ENCODE results near the gene IL20RA.

IL20RA gene

DNA sequence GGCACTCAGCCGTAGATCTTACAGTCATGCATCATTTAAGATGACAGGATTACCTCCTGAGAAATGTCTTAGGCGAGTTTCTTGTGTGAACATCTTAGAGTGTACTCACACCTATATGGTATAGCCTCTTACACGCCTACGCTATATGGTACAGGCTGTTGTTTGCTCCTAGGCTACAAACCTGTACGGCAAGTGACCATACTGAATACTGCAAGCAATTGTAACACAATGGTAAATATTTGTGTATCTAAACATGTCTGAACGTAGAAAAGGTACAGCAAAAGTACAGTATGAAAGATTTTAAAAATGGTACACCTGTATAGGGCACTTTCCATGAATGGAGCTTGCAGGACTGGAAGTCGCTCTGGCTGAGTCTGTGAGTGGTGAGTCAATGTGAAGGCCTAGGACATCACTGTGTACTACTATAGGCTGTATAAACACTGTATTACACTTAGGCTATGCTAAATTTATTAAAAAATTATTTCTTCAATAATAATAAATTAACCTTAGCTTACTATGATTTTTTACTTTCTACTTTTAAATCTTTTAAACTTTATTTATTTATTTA is 541 bp upstream of the IL20RA start:
- no peak for DNase-seq (ENCODE audit: low read depth)

DNA sequence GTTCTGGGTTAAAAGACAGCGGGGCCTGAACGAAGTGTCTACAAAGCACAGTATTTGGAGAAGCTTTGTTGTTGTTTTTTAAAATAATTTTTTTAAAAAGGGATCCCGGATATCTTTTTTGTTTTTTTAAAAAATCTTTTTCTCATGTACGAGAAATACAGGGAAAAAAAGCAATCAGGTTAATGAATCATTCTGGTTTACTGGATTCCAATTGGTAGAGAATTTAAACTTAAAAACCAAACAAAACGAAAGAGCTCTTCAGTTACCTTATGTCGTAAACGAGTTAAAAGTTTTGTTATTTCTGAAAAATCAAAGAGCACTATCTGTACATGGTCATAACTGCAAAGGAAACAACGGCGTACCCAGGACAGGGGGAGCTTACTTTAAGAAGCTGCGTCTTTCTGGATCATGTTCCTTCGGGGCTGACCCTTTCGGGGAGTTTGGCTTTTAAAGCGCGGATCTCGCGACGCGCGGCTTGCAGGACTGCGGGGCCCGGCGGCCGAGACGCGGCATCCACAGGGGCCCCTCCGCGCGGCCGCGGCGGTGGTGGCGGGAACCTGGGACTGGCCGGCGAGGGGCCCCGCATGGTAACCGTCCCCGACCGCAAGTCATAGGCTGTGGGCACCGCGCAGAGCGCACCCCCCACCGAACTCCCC is 927 bp downstream of the IL20RA start:
- no peak for DNase-seq (ENCODE audit: low read depth)

DNA sequence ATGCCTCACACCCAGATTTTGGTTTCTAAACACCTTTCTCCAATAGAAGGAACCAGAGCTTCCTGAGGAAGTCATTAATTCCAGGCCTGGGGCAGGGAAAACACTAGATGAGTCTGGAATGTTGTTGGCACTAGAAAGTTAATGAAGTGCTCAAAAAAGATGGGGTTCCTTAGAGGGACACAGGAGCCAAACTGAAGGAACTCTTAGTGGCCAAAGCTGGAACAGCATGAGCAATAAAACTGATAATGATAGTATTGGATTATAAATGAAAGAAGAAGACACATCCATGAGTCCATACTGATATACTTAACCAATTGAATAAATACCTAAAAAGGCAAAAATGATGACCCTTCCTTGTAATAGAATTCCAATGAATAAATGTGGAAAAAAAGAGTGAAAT is 4.4 kb downstream of the IL20RA start:
- DNase-seq (ENCODE audit: low read depth) = no peak

DNA sequence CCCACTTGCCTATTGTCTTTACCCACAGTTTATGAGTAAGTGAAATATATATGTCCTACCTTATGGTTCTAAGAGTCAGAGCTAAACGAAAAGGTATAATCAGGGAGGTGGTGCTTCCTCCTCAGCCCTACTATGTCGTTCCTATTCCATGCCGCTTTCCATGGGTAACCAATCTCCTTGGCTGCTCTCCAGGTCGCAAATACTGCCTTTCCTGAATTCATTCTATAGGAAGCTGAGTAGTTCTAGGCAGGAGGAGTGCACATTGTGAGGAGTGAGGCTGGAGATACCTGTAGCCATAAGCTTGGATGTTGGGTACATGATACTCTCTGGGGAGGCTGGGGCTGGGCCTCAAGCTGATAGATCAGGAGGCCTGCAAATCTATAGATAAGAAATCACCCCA is 5.8 kb downstream of the IL20RA start:
- no peak for DNase-seq (ENCODE audit: low read depth)

DNA sequence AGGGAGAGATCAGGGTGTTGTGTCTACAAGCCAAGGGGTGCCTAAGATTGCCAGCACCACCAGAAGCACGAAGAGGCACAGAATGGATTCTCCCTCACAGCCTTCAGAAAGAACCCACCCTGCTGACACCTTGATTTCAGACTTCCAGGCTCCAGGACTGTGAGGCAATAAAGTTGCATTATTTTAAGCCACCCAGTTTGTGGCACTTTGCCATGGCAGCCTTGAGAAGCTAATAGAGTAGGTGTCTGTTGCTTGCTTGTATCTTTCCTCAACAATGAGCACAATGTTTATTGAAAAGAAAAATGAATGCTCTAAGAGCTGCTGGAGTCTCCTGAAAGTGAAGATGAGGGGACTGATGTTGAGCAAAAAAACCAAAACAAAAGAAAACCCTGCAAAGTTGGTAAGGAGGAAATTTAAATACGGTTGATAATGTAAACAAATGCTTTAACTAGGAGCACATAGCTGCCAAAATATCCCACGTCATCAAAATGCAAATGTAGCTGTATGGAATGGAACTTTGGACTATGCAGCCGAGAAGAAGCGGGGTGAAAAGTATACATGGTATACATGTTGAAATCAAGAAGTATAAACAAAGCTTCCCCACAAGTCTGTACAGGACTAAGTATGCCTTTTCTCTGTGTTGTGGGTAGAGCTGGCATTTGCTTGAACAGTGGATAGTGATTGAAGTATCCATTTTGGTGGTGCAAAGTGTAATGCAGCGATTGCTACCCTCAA is 8.0 kb downstream of the IL20RA start:
- DNase-seq (ENCODE audit: low read depth) = no peak

DNA sequence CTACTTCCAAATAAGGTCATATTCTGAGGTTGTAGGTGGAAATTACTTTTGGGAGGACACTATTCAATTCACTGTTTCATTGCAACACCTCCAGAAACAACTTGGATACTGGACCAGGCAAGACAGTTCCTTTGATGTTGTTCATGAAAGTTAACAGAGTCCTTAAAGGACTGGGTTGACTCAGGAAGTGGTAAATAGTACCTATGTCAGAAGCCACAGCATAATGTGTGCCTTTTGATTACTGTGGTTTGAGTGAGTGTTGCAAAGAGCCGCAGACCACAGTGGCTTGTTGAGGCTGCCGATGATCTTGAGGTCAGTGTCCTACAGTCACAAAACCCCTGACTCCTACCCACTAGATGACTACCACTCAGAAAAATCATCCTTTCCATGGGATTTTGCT is 10.9 kb downstream of the IL20RA start:
- DNase-seq (ENCODE audit: low read depth) = no peak

DNA sequence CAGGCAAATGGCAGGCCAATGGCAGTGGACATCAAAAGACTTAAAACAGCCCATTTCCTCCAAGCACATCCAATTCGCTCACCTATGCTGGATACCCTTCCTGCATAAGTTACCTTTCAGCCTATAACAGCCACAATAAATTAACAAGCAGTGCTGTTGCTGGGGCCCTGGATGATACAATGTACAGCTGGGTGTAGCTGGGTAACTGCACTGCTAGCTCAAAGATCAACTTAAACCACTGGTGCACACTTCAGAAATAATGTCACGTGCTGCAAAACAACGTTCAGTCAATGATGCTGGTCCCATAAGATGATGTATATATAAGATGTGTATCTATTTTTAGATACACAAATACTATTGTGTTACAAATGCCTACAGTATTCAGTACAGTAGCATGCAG is 13.6 kb downstream of the IL20RA start:
- DNase-seq (ENCODE audit: low read depth) = no peak

DNA sequence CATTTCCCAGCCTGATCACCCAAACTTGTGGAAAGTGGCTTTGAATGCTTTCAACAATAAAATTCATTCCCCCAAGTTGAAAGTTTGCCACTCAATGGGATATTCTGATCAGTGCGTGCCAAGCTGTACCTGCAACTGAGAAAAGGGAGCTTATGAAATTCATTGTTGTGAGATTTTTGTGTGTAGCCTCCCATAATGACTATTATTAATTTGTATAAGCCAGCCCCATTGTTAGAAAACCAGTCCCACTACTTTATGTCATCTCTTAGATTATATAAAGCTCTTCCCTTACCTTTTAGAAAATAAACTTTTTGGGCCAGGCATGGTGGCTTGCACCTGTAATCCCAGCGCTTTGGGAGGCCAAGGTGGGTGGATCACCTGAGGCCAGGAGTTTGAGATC is 15.9 kb downstream of the IL20RA start:
- no peak for DNase-seq (ENCODE audit: low read depth)

DNA sequence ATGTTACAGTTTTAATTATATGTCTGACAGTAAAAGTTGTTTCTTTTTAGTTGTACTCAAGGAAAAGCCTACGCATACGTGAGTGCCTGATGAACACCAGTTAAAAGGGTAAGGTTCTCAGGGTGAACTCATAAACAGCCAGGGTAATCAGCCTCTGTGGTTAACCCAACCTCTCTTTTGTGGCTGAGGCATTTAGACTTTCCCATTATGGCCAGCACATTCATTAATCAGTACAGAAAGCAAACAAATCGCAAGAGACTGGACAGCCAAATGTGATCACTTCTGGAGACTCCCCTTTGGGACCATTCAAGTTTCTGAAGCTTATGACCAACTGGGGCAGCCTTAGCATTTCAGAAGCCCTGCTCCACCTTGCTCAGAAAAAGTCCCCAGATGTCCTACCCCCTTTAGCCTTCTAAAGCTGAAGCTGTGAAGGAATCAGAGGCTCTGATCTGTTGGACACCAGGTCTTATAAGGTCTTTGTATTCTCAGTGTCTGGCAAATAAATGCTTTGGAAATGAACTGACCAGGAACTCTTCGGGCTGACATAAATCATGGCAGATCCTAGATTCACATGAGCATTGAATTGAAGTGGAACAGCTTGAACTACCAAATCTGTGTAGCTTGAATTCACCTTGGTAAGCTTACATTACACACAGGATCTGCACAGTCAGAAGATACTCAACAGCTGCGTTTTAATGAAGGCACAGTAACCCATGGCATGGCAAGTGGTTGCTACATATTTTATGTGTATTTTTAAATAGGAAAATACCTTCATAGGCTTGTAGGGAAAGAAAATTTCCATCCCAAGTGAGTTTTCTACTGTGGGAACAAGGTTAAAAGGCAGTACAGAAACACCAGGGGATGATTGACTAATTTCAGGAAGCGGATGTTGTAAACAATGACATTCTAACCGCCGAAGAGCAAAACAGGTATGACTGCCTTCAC is 18.7 kb downstream of the IL20RA start:
- no peak for DNase-seq (ENCODE audit: low read depth)

DNA sequence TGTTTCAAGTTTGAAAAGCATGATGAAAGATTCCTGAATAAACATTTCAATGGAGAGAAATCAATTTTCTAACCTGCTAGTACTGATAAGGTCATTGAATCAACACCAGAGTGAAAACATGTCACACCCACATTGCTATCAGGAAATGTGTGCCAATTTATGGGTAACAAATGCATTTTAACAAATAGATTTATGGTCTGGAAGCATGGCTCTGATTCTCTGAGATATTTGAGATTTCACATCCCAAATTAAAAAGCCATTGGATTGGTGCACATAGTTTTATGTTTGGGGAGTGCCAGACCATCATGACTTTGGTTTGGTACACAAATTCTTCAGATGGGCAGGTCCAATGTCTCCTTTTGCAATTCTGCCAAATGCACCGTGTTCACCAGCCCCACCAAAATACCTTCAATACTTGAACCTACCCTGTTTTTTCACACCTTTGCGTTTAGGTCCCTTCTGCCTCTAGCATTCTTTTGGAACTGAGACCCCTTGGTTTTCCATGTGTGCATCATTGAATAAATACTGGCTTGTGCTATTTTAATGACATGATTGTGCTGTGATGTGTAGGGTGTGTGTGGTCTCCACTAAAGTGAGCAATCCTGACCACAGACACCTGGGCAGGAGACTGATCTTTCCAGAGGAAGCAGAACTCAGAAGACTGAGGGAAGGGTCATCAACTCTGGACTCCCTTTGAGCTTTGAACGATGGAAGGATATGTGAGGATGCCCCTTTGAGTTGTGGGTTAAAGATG is 20.4 kb downstream of the IL20RA start:
- no peak for DNase-seq (ENCODE audit: low read depth)

DNA sequence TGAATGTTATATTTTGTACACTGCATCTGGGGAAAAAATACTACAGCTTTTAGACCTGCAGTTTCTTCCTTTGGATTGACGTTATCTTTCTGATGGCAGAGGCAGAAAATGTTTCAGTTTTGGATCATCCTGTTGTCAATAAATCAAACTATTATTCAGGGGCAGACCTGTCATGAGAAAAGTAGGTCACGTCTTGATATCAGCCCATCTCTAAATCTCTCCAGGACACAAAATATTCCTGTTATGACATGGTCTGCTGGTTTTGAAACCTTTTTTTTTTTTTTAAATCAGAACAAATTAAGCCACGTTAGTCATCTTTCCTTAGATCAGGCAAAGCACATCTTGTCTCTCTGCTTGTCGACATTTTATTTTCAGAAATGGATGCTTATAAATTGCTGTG is 24.0 kb downstream of the IL20RA start:
- DNase-seq (ENCODE audit: low read depth) = no peak

DNA sequence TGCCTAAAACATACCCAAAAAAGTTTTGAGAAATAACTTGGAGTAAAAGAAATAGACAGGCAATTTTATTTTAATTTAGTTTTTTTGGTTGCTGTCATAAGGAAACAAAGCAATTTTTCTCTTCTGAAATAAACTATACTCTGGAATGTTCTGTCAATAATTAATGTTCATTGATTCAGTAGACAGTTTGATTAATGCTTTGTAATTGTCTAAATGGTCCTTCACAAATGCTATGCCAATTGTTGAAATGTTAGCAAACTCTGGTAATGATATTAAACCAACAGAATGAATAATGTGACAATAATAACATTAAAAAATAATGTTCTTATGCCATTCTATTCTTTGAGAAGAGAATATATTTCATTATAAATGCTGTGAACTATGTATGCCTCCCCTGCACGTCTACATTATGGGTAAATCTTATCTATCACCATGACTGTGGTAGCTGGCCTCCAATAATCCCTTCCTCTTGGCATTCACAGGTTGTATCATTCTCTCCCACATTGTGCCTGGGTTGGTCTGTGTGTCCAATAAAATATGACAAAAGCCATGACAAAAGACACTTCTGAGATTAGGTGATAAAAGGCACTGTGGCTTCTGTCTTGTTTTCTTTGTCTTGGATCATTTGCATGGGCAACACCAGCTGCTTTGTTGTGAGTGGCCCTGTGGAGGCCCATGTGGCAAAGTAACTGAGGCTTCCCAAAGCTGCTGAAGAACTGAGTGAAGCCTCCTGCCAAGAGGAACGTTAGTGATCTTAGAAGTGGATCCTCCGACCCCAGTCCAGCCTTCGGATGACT is 25.1 kb downstream of the IL20RA start:
- DNase-seq (ENCODE audit: low read depth) = no peak

DNA sequence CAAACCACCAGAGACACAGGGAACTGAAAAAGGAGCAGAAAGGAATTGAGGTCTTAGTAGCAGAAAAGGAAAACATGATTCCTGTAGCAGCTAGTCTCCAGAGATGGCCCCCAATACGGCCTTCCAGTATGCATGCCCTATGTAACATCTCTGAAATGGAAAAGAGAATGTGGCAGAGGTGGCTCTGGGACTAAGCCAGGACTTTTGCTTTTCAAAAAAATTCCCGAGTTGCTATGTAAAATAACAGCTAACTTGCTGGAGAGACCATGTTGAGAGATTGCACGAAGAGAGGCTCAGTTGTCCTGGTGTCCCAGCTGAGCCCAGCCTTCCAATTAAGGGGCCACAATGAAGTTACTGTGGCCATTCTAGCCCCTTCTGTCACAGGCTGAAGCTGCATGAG is 27.7 kb downstream of the IL20RA start:
- no peak for DNase-seq (ENCODE audit: low read depth)

DNA sequence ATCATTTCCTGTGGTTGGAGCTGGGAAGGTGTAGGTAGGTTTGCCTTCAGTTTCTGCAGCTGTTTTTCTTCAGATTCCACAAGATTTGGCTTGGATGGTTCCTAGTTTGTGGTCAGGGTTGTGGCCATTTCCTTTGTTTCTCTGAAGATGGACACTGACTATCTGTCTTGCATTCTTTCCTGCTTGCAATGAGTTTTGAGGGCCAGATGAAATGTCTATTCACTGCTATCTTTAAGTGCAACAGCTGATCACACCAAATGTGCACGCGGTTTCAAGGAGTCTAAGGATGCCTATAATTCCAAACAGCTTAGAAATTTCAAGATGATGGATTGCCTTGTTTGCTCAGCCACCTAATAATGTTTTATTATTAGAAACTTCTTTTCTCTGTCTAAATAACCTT is 28.4 kb downstream of the IL20RA start:
- DNase-seq (ENCODE audit: low read depth) = peak; percentile 50

DNA sequence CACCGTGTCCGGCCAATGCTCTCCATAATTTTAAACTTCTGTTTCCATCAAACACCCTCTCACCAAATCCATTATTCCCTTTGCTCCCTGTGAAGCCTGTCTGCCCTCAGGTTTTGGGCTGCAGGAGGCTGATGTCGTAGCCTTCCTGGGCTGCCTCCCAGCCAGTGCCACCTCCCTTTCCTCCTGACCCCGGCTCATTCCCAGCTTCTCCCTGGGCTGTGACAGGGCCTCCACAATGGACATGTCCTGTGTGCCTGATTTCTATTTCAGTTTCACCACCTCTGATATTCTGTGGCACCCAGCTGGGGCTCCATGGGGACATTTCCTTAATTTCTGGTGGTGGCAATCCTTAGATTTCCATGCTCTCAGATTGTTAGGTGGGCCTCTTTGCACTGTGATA is 28.8 kb downstream of the IL20RA start:
- DNase-seq (ENCODE audit: low read depth) = no peak

DNA sequence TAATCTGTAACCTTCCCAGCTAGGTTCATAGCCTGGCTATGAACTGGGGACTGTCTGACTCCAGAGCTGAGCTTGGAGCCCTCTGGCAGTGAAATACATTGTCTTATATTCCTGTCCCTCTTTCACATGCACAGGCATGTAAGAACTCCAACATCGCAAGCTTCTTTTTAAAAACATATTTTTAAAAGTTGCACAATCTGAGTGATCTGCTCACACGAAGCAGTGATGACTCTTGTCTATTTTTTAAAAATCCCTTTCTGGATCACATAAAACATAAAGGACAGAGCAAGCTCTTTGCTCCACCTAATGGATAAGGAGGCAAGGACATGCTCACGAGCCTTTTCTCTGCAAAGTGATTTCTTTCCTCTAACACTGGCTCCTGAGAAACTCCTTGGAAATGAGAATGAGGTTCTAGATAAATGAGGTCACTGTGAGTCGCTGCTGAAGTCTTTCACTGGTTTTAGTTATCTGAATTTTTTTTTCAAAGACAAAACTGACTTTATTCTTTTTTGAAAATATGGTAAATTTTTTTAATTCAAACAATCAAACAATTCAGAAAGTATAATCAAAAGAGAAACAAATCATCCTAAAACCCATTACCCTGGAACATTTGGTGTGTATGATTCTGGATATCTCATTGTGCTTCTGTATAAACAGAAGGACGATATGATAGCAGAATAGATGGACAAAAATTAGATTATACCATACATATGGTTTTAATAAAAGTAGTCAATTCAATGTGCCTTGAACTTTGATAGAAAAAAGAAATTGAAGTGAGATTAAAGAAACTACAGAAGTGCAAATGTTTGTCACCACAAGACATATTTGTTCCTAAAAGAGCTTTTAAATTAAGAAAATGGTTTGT is 30.8 kb downstream of the IL20RA start:
- no peak for DNase-seq (ENCODE audit: low read depth)

DNA sequence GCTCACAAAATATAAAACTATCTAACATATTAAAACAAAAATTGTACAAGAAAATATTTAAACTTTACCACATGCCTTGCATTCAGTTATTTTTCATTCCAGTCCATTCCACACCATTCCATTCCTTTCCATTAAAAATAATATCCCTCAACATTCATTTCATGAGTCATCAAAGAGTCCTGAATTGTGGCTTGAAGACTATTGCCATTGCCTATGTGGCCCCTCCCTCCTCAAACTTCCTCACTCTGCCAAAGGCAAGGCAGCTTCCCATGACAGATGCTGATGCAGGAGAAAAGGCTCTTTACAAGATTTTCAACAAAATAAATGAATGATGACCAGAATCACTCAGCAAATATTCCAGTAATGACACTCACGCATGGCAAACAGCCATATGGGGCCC is 31.7 kb downstream of the IL20RA start:
- DNase-seq (ENCODE audit: low read depth) = peak; percentile 82

DNA sequence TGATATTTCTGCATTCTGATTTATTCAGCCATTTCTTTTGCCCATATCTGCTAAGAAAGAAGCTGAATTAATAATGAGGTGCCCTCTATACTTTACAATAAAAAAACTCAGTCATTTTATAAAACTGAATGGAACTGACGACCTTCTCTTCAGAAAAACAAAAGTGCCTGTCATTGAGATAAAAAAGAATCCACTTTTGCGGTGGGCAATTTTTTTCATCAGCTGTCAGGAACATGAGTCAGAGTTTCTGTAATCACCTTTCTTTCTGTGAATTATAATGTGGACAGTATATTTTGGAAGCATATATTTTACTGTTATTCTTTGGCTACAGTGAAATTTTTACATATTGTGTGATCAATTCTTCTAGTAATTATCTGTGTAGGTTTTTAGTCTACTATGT is 33.4 kb downstream of the IL20RA start:
- no peak for DNase-seq (ENCODE audit: low read depth)

DNA sequence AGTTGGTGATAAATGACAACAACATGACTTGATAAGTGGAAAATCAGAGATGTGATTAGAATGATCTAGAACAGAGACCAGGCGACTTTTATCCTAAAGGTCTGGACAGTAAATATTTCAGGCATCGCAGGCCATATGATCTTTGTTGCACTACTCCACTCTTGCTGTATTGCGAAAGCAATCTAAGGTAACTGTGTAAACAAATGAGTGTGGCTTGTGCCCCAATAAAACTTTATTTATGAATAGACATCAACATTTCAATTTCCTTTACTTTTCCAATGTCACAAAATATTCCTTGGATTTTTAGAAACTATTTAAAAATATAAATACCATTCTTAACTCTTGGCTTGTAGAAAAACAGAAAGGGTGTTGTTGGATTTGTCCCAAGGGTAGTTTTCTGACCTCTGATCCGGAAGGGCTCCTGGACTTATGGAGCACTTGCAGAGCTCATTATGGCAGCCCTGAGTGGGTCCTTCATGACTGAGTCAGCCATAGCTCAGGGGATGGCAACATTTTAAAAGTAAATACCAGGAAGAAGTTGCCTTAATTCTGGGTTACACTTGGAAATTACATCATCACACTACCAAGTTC is 34.5 kb downstream of the IL20RA start:
- no peak for DNase-seq (ENCODE audit: low read depth)

DNA sequence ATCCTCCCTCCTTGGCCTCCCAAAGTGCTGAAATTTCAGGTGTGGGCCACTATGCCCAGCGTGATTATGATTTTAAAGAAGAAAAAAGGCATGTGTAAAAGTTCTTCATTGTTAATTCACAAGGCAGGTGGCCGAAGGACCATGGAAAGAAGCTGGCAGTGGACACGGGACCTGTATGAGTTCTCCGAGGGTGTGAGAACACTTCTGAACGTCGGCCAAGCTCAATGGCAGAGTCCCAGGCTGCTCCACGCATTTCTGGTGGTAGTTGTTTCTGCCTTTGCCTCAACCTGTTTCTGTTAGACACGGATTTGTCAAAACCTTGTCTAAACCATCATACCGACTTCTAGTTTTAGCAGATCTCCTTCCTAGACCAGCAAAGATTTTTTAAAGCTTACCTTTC is 36.6 kb downstream of the IL20RA start:
- no peak for DNase-seq (ENCODE audit: low read depth)

All from HS-27A (cell line).